HFFc6 (cell line): Measurements from ENCODE around the gene TTF2. TPM values are rescaled to one million over a fixed set of nuclear protein-coding genes. Genes with fewer than 3 reads are reported as not detected.

ENCODE experiments used
- DNase-seq: peaks from one replicate; pipeline ENCODE4 v3.0.0-alpha.2; 2018
- H3K27ac Mint-ChIP-seq: 2 replicates; pipeline ENCODE4 v1.8.0; 2020; ENCODE audit warnings: mild to moderate bottlenecking, mixed read lengths
- H3K27me3 Mint-ChIP-seq: 2 replicates; pipeline ENCODE4 v1.8.0; 2021; ENCODE audit warnings: mild to moderate bottlenecking, moderate library complexity, mixed read lengths; ENCODE audit not compliant: insufficient read depth
- H3K36me3 Mint-ChIP-seq: 2 replicates; pipeline ENCODE4 v1.8.0; 2021; ENCODE audit warnings: low read depth, mixed read lengths
- H3K4me1 Mint-ChIP-seq: 2 replicates; pipeline ENCODE4 v1.8.0; 2020; ENCODE audit warnings: low read depth, mixed read lengths
- H3K4me3 Mint-ChIP-seq: 2 replicates; pipeline ENCODE4 v1.8.0; 2020; ENCODE audit warnings: mild to moderate bottlenecking, moderate library complexity, mixed read lengths
- H3K9me3 Mint-ChIP-seq: 2 replicates; pipeline ENCODE4 v1.8.0; 2020; ENCODE audit warnings: mild to moderate bottlenecking, mixed read lengths
- total RNA-seq, 6 experiments: library from RNA; stranded (reverse); fragmentation: NEBNext Ultra II Directional; extraction: Animal tissue kit (Norgen Biotek cat#: 25700); gene quantifications; 2 replicates in 1 of 6; 3 replicates in 5 of 6; pipeline ENCODE4 v1.2.3, GENCODE V29; 2021
- TF ChIP-seq, protein P1 (sequence below): fragments of 200-600 bp; sonication (generic); IDR thresholded peaks from 2 replicates; pipeline ENCODE4 v1.5.0; 2021; ENCODE audit warnings: antibody characterized with exemption, mild to moderate bottlenecking

The TTF2 gene
- total RNA-seq, 6 experiments from 2014 or later, result 18.7 to 28.6 (median 24.2) TPM

DNA sequence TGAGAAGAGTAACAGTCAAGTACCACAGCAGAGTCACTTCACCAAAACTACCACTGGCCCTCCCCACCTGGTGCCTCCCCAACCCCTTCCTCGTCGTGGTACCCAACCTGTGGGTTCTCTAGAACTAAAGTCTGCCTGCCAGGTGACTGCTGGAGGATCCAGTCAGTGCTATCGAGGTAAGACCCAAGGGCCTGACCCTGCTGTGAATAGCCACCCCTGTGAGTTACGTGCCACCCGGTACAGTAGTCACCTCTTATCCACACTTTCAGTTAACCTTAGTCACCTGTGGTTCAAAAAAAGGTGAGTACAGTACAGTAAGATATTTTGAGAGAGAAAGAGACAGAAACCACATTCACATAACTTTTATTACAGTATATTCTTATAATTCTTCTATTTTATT is 16.5 kb downstream of the TTF2 start:
- Mint-ChIP-seq H3K27me3 (no peaks in the 10 kb centered on the region), H3K36me3 (peaks cover 29% of the 10 kb centered on the region), H3K9me3 (no peaks in the 10 kb centered on the region), H3K4me1 (peaks cover 20% of the 10 kb centered on the region), H3K27ac (peak overlapping the region; percentile 83), H3K4me3 (no peak overlapping the region)
- TF ChIP-seq, protein P1, sequence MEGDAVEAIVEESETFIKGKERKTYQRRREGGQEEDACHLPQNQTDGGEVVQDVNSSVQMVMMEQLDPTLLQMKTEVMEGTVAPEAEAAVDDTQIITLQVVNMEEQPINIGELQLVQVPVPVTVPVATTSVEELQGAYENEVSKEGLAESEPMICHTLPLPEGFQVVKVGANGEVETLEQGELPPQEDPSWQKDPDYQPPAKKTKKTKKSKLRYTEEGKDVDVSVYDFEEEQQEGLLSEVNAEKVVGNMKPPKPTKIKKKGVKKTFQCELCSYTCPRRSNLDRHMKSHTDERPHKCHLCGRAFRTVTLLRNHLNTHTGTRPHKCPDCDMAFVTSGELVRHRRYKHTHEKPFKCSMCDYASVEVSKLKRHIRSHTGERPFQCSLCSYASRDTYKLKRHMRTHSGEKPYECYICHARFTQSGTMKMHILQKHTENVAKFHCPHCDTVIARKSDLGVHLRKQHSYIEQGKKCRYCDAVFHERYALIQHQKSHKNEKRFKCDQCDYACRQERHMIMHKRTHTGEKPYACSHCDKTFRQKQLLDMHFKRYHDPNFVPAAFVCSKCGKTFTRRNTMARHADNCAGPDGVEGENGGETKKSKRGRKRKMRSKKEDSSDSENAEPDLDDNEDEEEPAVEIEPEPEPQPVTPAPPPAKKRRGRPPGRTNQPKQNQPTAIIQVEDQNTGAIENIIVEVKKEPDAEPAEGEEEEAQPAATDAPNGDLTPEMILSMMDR, result no peak
- no peak for DNase-seq

DNA sequence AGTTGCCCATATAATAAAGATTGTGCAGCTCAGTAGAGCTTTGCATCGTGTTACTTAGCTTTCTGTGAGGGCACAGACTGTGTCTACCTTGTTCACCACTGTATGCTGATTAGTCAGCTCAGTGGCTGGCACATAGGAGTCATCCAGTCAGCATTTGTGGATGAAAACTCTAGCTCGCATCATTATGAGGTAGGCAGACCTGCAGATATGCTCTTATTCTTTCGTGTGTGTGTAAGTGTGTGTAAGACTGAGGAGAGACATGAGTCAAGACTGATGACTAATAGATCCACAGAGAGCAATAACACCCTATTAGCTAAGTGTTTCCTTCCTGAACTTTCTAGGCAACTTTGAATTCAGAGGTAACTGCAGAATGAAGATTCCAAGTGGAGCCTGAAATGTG is 17.1 kb downstream of the TTF2 start:
- Mint-ChIP-seq H3K9me3 (no peaks in the 10 kb centered on the region), H3K4me3 (no peak overlapping the region), H3K4me1 (peaks cover 20% of the 10 kb centered on the region), H3K27ac (peak overlapping the region; percentile 83), H3K27me3 (no peaks in the 10 kb centered on the region), H3K36me3 (peaks cover 32% of the 10 kb centered on the region)
- TF ChIP-seq, protein P1, result no peak
- DNase-seq, result peak; percentile 94

DNA sequence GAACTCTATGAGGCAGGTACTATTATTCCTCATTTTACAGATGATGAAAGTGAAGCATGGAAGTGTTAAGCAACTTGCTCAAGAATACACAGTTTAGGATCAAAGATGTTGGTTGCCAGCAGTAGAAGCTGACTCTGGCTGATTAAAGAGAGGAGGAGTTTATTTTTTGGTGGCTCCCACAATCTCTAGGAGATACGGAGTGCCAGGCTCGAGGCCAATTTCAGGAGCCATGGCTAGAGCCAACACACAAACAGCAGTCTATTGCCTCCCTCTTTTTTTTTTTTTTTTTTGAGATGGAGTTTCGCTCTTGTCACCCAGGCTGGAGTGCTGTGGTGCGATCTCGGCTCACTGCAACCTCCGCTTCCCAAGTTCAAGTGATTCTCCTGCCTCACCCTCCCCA is 19.6 kb downstream of the TTF2 start:
- no peak for DNase-seq
- no peaks in the 10 kb centered on the region for H3K27me3 Mint-ChIP-seq
- no peak overlapping the region for H3K27ac Mint-ChIP-seq
- H3K9me3 Mint-ChIP-seq, result no peaks in the 10 kb centered on the region
- H3K36me3 Mint-ChIP-seq, result peaks cover 30% of the 10 kb centered on the region
- TF ChIP-seq, protein P1, result no peak
- peaks cover 30% of the 10 kb centered on the region for H3K4me1 Mint-ChIP-seq
- H3K4me3 Mint-ChIP-seq, result no peak overlapping the region

DNA sequence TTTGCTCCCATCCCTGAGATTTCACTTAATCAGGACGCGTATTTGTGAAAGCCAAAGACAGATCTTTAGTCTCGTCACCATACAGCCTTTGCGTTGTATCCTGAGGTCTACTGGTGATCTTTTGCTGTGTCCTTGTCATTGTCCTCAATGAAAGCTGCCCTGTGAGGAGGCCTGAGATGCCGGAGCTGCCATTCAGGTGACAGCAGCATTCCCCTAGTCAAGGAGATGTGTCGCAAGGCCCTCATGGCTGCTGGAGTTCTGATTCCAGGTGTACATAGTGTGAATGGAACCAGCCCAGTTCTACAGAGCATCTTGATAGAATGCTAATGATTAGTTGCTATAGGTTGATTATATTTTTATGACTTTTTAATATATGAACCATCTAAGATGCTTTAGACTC is 24.1 kb downstream of the TTF2 start:
- Mint-ChIP-seq H3K27me3 (no peaks in the 10 kb centered on the region), H3K4me3 (no peak overlapping the region), H3K36me3 (peaks cover 9% of the 10 kb centered on the region; the same call in 1 of the 2 replicates), H3K27ac (peak overlapping the region; percentile 75; the same call in 1 of the 2 replicates), H3K9me3 (no peaks in the 10 kb centered on the region), H3K4me1 (peaks cover 11% of the 10 kb centered on the region)
- TF ChIP-seq, protein P1, result no peak
- no peak for DNase-seq

DNA sequence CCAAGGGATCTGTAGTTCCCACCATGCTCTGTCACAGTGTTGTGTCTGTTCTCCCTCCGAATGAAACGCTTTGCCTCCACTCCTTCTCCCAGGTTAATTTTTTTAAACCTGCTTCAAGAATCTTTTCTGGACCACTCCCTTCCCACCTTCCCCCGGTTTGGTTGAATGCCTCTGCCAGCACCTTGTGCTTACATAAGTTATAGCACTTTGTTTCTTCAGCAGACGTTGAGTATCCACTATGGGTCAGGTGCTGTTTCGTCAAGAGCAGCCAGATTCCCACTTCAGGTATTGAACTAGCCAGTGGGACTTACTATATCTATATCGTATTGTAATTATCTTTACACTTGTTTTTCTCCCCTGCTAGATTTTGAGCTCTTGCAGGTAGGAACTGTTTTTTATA is 27.6 kb downstream of the TTF2 start:
- Mint-ChIP-seq H3K36me3 (peaks cover 26% of the 10 kb centered on the region), H3K27me3 (peaks cover 2% of the 10 kb centered on the region; the same call in 1 of the 2 replicates), H3K4me3 (no peak overlapping the region), H3K27ac (no peak overlapping the region), H3K9me3 (no peaks in the 10 kb centered on the region), H3K4me1 (peaks cover 22% of the 10 kb centered on the region)
- TF ChIP-seq, protein P1, result no peak
- no peak for DNase-seq

DNA sequence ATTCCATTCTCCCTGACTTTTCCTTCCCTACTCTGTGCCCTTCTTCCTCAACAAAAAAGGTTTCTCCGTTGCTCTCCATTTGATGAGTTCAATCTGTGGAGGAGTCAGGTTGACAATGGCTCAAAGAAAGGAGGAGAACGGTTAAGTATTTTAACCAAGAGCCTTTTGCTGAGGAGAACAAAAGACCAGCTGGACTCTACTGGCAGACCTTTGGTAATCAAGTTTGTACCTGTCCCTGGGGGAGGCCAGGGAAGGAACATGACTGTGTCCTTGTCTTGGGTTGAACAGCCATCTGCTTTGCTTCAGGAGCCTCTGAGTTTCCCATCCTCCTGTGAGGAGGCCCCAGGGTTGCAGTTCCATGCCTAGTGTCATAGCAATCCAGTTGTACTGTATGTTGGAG is 29.9 kb downstream of the TTF2 start:
- H3K4me1 Mint-ChIP-seq, result peaks cover 34% of the 10 kb centered on the region
- H3K4me3 Mint-ChIP-seq, result no peak overlapping the region
- H3K27ac Mint-ChIP-seq, result no peak overlapping the region
- no peaks in the 10 kb centered on the region for H3K9me3 Mint-ChIP-seq
- peaks cover 2% of the 10 kb centered on the region for H3K27me3 Mint-ChIP-seq
- DNase-seq, result no peak
- H3K36me3 Mint-ChIP-seq, result peaks cover 26% of the 10 kb centered on the region
- TF ChIP-seq, protein P1, result no peak
